GM12873 (cell line): ENCODE data around the gene C9orf43.

Source experiments
- TF ChIP-seq, protein P1 (sequence below): IDR thresholded peaks from 2 replicates; pipeline ENCODE4 v1.5.1; 2012; ENCODE audit warnings: low read depth, mild to moderate bottlenecking, moderate library complexity, low read length, control low read depth; ENCODE audit not compliant: insufficient read depth; ENCODE audit errors: missing control alignments

Gene C9orf43

DNA sequence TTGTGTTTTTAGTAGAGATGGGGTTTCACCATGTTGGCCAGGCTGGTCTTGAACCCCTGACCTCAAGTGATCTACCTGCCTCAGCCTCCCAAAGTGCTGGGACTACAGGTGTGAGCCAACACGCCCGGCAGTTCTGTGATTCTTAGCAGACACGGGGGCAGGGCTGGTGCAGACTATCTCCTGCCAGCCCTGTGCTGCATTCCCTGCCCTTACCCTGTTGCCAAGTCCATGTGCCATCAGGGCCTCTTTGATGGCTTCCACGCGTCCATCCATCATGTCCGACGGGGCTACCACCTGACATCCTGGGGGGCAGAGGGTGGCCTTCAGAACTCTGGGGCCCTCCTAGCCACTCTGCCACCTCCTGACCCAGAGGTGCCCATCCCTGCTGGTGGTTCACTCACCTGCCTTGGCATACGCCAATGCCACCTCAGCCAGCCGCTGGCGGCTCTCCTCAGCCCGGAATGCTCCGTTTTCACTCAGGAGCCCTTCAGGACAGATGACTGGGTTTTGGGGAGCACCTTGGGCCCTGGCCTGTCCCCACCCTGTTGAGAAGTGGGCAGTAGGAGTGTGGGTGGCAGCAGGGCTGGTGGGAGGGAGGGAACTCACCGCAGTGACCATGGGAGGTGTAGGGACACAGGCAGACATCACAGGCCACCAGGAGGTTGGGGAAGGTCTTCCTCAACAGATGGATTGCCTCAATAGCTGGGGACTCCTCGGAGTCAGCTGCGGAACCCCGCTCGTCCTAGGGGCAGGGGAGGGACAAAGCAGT, 20.2 kb upstream of the C9orf43 start:
- TF ChIP-seq, protein P1, sequence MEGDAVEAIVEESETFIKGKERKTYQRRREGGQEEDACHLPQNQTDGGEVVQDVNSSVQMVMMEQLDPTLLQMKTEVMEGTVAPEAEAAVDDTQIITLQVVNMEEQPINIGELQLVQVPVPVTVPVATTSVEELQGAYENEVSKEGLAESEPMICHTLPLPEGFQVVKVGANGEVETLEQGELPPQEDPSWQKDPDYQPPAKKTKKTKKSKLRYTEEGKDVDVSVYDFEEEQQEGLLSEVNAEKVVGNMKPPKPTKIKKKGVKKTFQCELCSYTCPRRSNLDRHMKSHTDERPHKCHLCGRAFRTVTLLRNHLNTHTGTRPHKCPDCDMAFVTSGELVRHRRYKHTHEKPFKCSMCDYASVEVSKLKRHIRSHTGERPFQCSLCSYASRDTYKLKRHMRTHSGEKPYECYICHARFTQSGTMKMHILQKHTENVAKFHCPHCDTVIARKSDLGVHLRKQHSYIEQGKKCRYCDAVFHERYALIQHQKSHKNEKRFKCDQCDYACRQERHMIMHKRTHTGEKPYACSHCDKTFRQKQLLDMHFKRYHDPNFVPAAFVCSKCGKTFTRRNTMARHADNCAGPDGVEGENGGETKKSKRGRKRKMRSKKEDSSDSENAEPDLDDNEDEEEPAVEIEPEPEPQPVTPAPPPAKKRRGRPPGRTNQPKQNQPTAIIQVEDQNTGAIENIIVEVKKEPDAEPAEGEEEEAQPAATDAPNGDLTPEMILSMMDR = no peak

DNA sequence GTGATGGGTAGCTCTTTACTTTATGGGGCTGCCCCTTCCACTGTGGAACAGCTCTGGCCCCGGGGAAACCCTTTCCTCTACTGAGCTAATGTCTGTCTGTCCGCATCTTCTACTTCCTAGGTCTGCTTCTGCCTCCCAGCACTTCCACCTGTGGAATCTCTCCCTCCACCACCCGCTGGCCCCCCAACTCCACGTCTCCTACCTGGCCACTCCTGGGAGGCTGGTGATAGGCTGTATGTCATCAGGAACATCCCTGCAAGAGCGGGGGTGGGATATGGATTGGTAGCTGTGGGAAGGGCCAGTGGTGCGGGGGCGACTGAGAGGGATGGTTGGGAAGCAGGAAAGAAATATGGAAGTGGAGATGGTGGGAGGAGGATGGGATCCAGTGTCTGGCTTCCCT, 18.6 kb upstream of the C9orf43 start:
- TF ChIP-seq, protein P1 = no peak

DNA sequence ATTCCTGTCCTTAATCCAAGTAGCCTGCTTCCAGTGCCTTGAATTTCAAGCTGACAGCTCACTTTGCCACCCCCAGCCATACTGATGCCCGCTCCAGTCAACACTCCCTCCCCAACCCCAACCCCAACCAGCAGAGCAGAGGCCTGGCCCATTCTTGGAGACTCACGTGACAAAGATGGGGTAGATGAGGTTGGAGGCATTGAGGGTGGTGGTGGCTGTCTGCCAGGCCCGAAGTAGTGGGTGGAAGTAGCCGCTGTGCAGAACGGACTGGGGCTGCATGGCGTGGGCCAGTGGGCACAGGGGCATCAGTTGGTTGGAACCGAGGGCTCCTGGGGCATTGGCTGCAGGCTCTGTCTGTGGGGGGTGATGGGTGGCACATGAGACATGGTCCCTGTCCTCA, 17.3 kb upstream of the C9orf43 start:
- TF ChIP-seq, protein P1 = no peak

DNA sequence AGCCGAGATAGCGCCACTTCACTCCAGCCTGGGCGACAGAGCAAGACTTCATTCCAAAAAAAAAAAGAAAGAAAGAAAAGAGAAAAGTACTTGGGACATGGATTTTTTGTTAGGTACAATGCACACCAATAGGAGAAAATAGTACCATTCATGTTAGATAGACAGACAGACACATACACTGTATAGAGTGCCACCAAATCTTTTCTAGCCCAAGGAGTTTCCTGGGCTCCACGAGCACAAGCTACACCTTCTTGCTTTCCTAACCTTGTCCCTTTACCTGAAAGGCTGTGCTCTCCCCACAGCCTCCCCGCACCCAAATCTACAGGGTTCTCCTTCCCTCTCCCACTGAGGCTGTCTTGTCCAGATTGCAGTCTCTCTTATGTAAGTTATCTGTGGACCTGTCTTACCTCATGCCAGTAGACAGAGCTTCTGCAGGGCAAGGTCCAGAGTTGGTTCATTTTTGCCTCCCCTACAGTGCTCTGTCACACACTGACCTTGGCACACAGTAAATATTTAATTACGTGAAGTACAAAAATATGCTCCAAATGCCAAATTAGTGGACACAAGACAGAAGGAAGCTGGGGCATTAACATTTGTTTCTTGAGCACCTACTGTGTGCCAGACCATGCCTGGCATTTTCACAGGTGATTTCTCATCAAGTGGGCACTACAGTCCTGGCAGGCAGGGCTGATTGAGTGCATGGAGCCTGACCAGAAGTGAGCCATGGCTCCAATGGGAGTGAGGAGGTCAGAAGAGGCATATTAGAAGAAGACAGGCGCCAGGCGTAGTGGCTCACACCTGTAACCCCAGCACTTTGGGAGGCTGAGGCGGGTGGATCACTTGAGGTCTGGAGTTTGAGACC, 15.3 kb upstream of the C9orf43 start:
- TF ChIP-seq, protein P1 = no peak

DNA sequence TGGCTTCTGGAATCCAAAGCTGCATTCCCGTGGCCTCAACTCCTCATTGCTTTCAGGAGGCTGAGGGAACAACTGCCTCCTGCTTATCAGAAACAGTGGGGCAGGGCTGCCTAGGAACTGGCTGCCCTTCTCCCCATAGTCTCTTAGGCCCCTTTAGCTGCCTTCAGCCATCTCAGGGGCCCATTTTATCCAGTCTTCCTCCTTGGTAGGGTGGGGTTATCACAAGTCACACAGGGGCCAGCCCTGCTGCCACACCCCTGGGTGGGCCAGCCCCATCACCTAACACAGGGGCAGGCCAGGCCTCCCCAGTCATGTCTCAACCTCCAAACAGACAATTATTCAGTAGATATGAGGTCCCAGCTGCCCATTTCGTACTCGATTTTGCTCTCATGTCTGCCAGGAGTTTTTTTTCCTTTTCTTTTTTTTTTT, 13.3 kb upstream of the C9orf43 start:
- TF ChIP-seq, protein P1 = no peak

DNA sequence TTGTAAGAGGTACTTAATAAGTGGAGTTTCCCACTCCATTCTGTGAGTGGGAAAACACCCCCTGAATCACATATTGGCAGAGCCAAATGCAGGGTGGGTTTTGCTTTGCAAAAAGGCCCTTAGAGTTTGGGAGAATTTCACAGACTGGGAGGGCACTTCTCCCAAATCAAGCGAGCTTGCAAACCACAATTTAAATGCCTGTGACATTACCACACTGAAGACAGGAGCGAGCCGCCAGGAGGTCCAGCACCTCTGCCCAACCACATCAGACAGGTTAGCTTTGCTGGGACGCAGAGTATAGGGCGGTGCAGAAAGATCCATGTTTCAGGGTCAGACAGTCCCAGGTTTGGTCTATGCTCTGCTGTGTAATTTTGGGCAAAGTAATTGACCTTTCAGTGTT, 11.8 kb upstream of the C9orf43 start:
- TF ChIP-seq, protein P1 = no peak

DNA sequence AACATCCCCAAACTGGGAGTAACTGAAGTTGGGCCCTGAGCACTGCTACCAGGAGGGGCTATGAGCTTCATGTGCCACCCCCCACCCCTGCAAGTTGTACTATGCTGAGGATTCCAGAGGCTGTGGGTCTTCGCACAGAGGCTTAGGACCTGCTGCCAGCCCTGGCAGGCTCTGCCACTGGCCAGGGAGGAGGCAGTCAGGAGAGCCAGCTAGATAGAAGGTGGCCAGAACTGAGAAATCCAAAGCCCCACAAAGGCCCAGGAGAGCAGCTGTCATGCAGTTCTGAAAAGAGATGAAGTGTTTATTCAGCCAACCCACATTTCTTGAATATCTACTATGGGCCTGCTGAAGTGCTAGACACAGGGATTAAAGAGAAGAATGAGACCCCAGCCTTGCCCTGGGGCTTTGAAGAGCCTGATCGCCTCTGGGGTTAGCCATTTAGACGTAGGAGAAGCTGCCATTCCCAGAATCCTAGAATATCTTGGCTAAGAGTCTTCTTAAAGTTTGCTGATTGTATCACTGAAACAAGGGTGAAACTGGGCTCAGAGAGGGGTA, 10.8 kb upstream of the C9orf43 start:
- TF ChIP-seq, protein P1 = no peak
